GM12875 (cell line): ENCODE measurements around the gene TAS1R3.

ENCODE experiments used
- H3K4me3 ChIP-seq: one replicate; pipeline ENCODE4 v1.5.1; 2011; ENCODE audit warnings: low read depth, low read length, control low read depth
- CTCF ChIP-seq: IDR thresholded peaks from 2 replicates; pipeline ENCODE4 v1.5.1; 2011; ENCODE audit warnings: low read depth, mild to moderate bottlenecking, control low read depth, inconsistent platforms, low read length, moderate library complexity, borderline replicate concordance; ENCODE audit not compliant: insufficient read depth

TAS1R3 gene

GRCh38 chr1:1381294-1381693, 50.2 kb downstream of the TAS1R3 start:
- no peak overlapping the region for H3K4me3 ChIP-seq
- TF ChIP-seq CTCF, result no peak
